Stomach (tissue), 9 donors: ENCODE results near the gene PHTF2. TPM values are rescaled to one million over a fixed set of nuclear protein-coding genes. Genes with fewer than 3 reads are reported as not detected.

ENCODE experiments used
- DNase-seq, 2 donors: peaks; one replicate each; pipeline versions ENCODE4 v3.0.0 to v3.0.0-alpha.2; 2013 to 2019
- H3K27ac ChIP-seq, 5 donors: fragments of 200-600 bp in 4 of 5; sonication (generic) in 4 of 5; one replicate each; pipeline ENCODE4 v1.5.1; 2013 to 2019; ENCODE audit warnings: mild to moderate bottlenecking in 1 of 5, moderate library complexity in 1 of 5
- H3K27me3 ChIP-seq, 3 donors: fragments of 200-600 bp; sonication (generic); one replicate each; pipeline ENCODE4 v1.5.1; 2017 to 2019; ENCODE audit warnings: mixed run types in 1 of 3
- H3K36me3 ChIP-seq, 4 donors: fragments of 200-600 bp; sonication (generic); 1 replicate in 3 of 4; 2 replicates in 1 of 4; pipeline ENCODE4 v1.5.1; 2016 to 2019
- H3K4me1 ChIP-seq, 4 donors: fragments of 200-600 bp; sonication (generic); one replicate each; pipeline ENCODE4 v1.5.1; 2016 to 2019
- H3K4me3 ChIP-seq, 4 donors: fragments of 200-600 bp; sonication (generic) in 3 of 4; one replicate each; pipeline ENCODE4 v1.5.1; 2016 to 2019; ENCODE audit warnings: mild to moderate bottlenecking in 1 of 4
- H3K9me3 ChIP-seq, 4 donors: fragments of 200-600 bp; sonication (generic); one replicate each; pipeline ENCODE4 v1.5.1; 2016 to 2019
- CTCF ChIP-seq, 7 experiments: fragments of 450-650 bp in 4 of 7; fragments of 200-600 bp in 3 of 7; sonication (generic) in 3 of 7; IDR thresholded peaks; one replicate each; pipeline ENCODE4 v1.5.1; 2016 to 2019; ENCODE audit warnings: antibody characterized with exemption in 7 of 7, control low read depth in 2 of 7, mild to moderate bottlenecking in 1 of 7
- EP300 ChIP-seq: sonication (generic); formaldehyde crosslinking; IDR thresholded peaks from one replicate; pipeline ENCODE4 v1.6.1; 2017; ENCODE audit warnings: antibody characterized with exemption
- POLR2A ChIP-seq, 4 donors: fragments of 450-650 bp; IDR thresholded peaks; one replicate each; pipeline ENCODE4 v1.6.1; 2016; ENCODE audit warnings: antibody characterized with exemption in 4 of 4, control low read depth in 2 of 4, mild to moderate bottlenecking in 1 of 4, moderate library complexity in 1 of 4
- POLR2AphosphoS5 ChIP-seq, 3 donors: sonication (generic); formaldehyde crosslinking; IDR thresholded peaks; one replicate each; pipeline ENCODE4 v1.6.1; 2016; ENCODE audit warnings: antibody characterized with exemption in 3 of 3
- WGBS, 5 donors: extraction: QIAGEN DNeasy Blood & Tissue Kit in 3 of 5; methylation state at CpG; one replicate each; pipeline versions ENCODE4 v1.1.5 to v1.1.7; 2013 to 2018; 5-methylcytosine and 5-hydroxymethylcytosine counted together
- intact Hi-C: fragments of 100-400 bp; cut with DNase I; formaldehyde crosslinking; loops from one replicate; pipeline ENCODE4 v1.15.1; 2023; ENCODE audit warnings: low total_unique reads
- polyA plus RNA-seq, 3 donors: library from polyadenylated mRNA; stranded (reverse); fragments of 200-250 nt; gene quantifications; one replicate each; pipeline ENCODE4 v1.2.3, GENCODE V29; 2013
- total RNA-seq, 5 donors: library from RNA; depleted of rRNA; stranded (reverse); fragments of >200 nt; gene quantifications; one replicate each; pipeline versions ENCODE4 v1.1.0 to v1.2.3, GENCODE V29; 2014 to 2016
- donor health status: healthy with polysubstance abuse.
- donor health status: Bipolar disorder and iron deficiency.
- donor health status: healthy.

Gene PHTF2
- total and polyA plus RNA-seq, 8 donors = 2.0 to 42.9 (median 12.5) TPM

- H3K9me3 ChIP-seq = no peaks in the 10 kb centered on the region
- intact Hi-C loops = no loop called here
- no peak overlapping the region for H3K4me3 ChIP-seq
- peak in 1 of 2 donors; percentile 40 for DNase-seq
- no peaks in the 10 kb centered on the region for H3K36me3 ChIP-seq
- no peak overlapping the region for H3K27ac ChIP-seq
- 16 to 31% (median 21%) methylated on average over 2 of the region's 2 CpGs for WGBS, 5 donors
- no peaks in the 10 kb centered on the region for H3K27me3 ChIP-seq
- TF ChIP-seq POLR2AphosphoS5 (IDR thresholded peaks at IDR 0.05) (no peak), CTCF (IDR thresholded peaks at IDR 0.05) (no peak), POLR2A (IDR thresholded peaks at IDR 0.05) (no peak), EP300 (no peak)
- peaks cover 0 to 25% (median 3%) of the 10 kb centered on the region in 4 donors for H3K4me1 ChIP-seq
These were observed 38.7 kb downstream of the PHTF2 start for GRCh38 chr7:77837275-77837674.

GRCh38 chr7:77837966-77838365 lies 39.4 kb downstream of the PHTF2 start:
- Histone ChIP-seq H3K27me3 (no peaks in the 10 kb centered on the region), H3K4me3 (no peak overlapping the region), H3K36me3 (no peaks in the 10 kb centered on the region), H3K4me1 (peaks cover 0 to 25% (median 3%) of the 10 kb centered on the region in 4 donors), H3K9me3 (no peaks in the 10 kb centered on the region), H3K27ac (no peak overlapping the region)
- DNase-seq = no peak
- no peak for TF ChIP-seq CTCF (IDR thresholded peaks at IDR 0.05)
- TF ChIP-seq POLR2A (IDR thresholded peaks at IDR 0.05) = no peak
- no peak for TF ChIP-seq EP300
- TF ChIP-seq POLR2AphosphoS5 (IDR thresholded peaks at IDR 0.05) = no peak
- intact Hi-C loops = no loop called here
- 26 to 52% (median 45%) methylated on average over 1 of the region's 1 CpG for WGBS, 5 donors

- H3K27ac ChIP-seq = no peak overlapping the region
- no peak overlapping the region for H3K4me3 ChIP-seq
- no peak for DNase-seq
- no peaks in the 10 kb centered on the region for H3K27me3 ChIP-seq
- intact Hi-C loops = no loop called here
- WGBS, 5 donors = 56 to 83% (median 70%) methylated on average over 3 of the region's 3 CpGs
- H3K9me3 ChIP-seq = no peaks in the 10 kb centered on the region
- no peak for TF ChIP-seq POLR2AphosphoS5 (IDR thresholded peaks at IDR 0.05)
- no peak for TF ChIP-seq POLR2A (IDR thresholded peaks at IDR 0.05)
- TF ChIP-seq CTCF (IDR thresholded peaks at IDR 0.05) = no peak
- TF ChIP-seq EP300 = no peak
- no peaks in the 10 kb centered on the region for H3K36me3 ChIP-seq
- peaks cover 0 to 22% (median 3%) of the 10 kb centered on the region in 4 donors for H3K4me1 ChIP-seq
These were observed 40.4 kb downstream of the PHTF2 start for GRCh38 chr7:77838929-77839491.

GRCh38 chr7:77839919-77840318 lies 41.3 kb downstream of the PHTF2 start:
- H3K4me3 ChIP-seq = no peak overlapping the region
- intact Hi-C loops = no loop called here
- no peak for TF ChIP-seq CTCF (IDR thresholded peaks at IDR 0.05)
- TF ChIP-seq POLR2AphosphoS5 (IDR thresholded peaks at IDR 0.05) = no peak
- TF ChIP-seq EP300 = no peak
- no peak for TF ChIP-seq POLR2A (IDR thresholded peaks at IDR 0.05)
- WGBS, 5 donors = 78 to 90% (median 84%) methylated on average over 2 of the region's 2 CpGs
- H3K27ac ChIP-seq = no peak overlapping the region
- no peaks in the 10 kb centered on the region for H3K9me3 ChIP-seq
- H3K4me1 ChIP-seq = peaks cover 0 to 13% (median 0%) of the 10 kb centered on the region in 4 donors
- H3K36me3 ChIP-seq = no peaks in the 10 kb centered on the region
- H3K27me3 ChIP-seq = no peaks in the 10 kb centered on the region
- no peak for DNase-seq
